ENCODE data around the gene DAZAP2.

- no peak for TF ChIP-seq CTCF (IDR thresholded peaks at IDR 0.05)
- no peak for TF ChIP-seq POLR2A (IDR thresholded peaks at IDR 0.05)
Measured at GRCh38 chr12:51245476-51246253, 7.0 kb downstream of the DAZAP2 start.
